ENCODE results near the gene MCOLN2. TPM values are rescaled to one million over a fixed set of nuclear protein-coding genes. Genes with fewer than 3 reads are reported as not detected.

Gene MCOLN2
- total and polyA plus RNA-seq, 3 experiments from 2014 or later: 18.7 to 110 (median 103) TPM

- ChIA-PET POLR2A (interaction anchor here (1.2 kb wide), 1 partner anchor 27 kb away, joined by 5 read pairs; no protein-coding TSS in a partner anchor), CTCF (no interaction called here)
- Histone ChIP-seq H3K4me1 (ENCODE audit: insufficient read depth, low read length) (no peaks in the 10 kb centered on the region), H3K27me3 (ENCODE audit: insufficient read depth, low read length, poor library complexity, severe bottlenecking) (no peaks in the 10 kb centered on the region), H3K36me3 (ENCODE audit: insufficient read depth, low read length) (no peaks in the 10 kb centered on the region), H3K27ac (ENCODE audit: low read depth, low read length) (no peak overlapping the region), H3K9me3 (ENCODE audit: low read length) (no peaks in the 10 kb centered on the region), H3K4me3 (ENCODE audit: low read length) (no peak overlapping the region)
- H3K36me3 Mint-ChIP-seq: peaks cover 11 to 33% (median 22%) of the 10 kb centered on the region in 3 donors
- H3K27me3 Mint-ChIP-seq: peaks cover 0 to 2% of the 10 kb centered on the region in 2 donors
- no peak for DNase-seq
- H3K4me3 Mint-ChIP-seq: no peak overlapping the region
- H3K27ac Mint-ChIP-seq: no peak overlapping the region
- no peaks in the 10 kb centered on the region for H3K9me3 Mint-ChIP-seq
- peaks cover 44 to 69% (median 61%) of the 10 kb centered on the region in 3 donors for H3K4me1 Mint-ChIP-seq
Measured at GRCh38 chr1:84982395-84982794, 14.5 kb downstream of the MCOLN2 start.

GRCh38 chr1:84975035-84975434, 21.9 kb downstream of the MCOLN2 start:
- Mint-ChIP-seq H3K36me3 (peaks cover 4 to 14% (median 12%) of the 10 kb centered on the region in 3 donors), H3K9me3 (no peaks in the 10 kb centered on the region), H3K27ac (peak overlapping the region in 4 of 8 donors; percentile 59 to 87 (median 76)), H3K27me3 (no peaks in the 10 kb centered on the region), H3K4me3 (peak overlapping the region in 3 of 7 donors; percentile 13 to 59 (median 21)), H3K4me1 (peaks cover 66 to 93% (median 91%) of the 10 kb centered on the region in 3 donors)
- H3K4me3 ChIP-seq (ENCODE audit: low read length): no peak overlapping the region
- no peak for DNase-seq
- no peaks in the 10 kb centered on the region for H3K9me3 ChIP-seq (ENCODE audit: low read length)
- H3K36me3 ChIP-seq (ENCODE audit: insufficient read depth, low read length): no peaks in the 10 kb centered on the region
- no peak overlapping the region for H3K27ac ChIP-seq (ENCODE audit: low read depth, low read length)
- ChIA-PET POLR2A (no interaction called here), CTCF (interaction anchor here (1.0 to 1.4 kb wide), 3 partner anchors 10 to 52 kb away, joined by 3 to 5 read pairs (median 4); no protein-coding TSS in a partner anchor)
- H3K4me1 ChIP-seq (ENCODE audit: insufficient read depth, low read length): peaks cover 18% of the 10 kb centered on the region
- no peaks in the 10 kb centered on the region for H3K27me3 ChIP-seq (ENCODE audit: insufficient read depth, low read length, poor library complexity, severe bottlenecking)

- no peaks in the 10 kb centered on the region for H3K27me3 Mint-ChIP-seq
- Histone ChIP-seq H3K9me3 (ENCODE audit: low read length) (no peaks in the 10 kb centered on the region), H3K36me3 (ENCODE audit: insufficient read depth, low read length) (no peaks in the 10 kb centered on the region), H3K27ac (ENCODE audit: low read depth, low read length) (no peak overlapping the region), H3K4me3 (ENCODE audit: low read length) (no peak overlapping the region), H3K4me1 (ENCODE audit: insufficient read depth, low read length) (peaks cover 18% of the 10 kb centered on the region), H3K27me3 (ENCODE audit: insufficient read depth, low read length, poor library complexity, severe bottlenecking) (no peaks in the 10 kb centered on the region)
- H3K4me3 Mint-ChIP-seq: peak overlapping the region in 3 of 7 donors; percentile 5 to 79 (median 56)
- peaks cover 0 to 16% (median 4%) of the 10 kb centered on the region in 3 donors for H3K36me3 Mint-ChIP-seq
- no peaks in the 10 kb centered on the region for H3K9me3 Mint-ChIP-seq
- H3K27ac Mint-ChIP-seq: peak overlapping the region; percentile 10 to 84 (median 52)
- POLR2A ChIA-PET: no interaction called here
- DNase-seq: peak in 1 of 5 donors; percentile 4
- peaks cover 57 to 90% (median 84%) of the 10 kb centered on the region in 3 donors for H3K4me1 Mint-ChIP-seq
- CTCF ChIA-PET: interaction anchor here (1.1 to 3.8 kb wide), 4 partner anchors 29 to 54 kb away, joined by 3 to 26 read pairs (median 4); no protein-coding TSS in a partner anchor
Measured at GRCh38 chr1:84973498-84974334, 23.2 kb downstream of the MCOLN2 start.

- ChIA-PET POLR2A (interaction anchor here (1.3 kb wide), 1 partner anchor 24 kb away, joined by 3 read pairs; the partner anchor contains the start of gene MCOLN2), CTCF (interaction anchor here (1.2 to 3.8 kb wide), 5 partner anchors 18 to 55 kb away, joined by 3 to 26 read pairs (median 6); partner anchors contain the start of gene MCOLN2)
- Mint-ChIP-seq H3K27ac (peak overlapping the region; percentile 39 to 89 (median 72)), H3K4me3 (peak overlapping the region; percentile 18 to 79 (median 56)), H3K4me1 (peaks cover 52 to 78% (median 71%) of the 10 kb centered on the region in 3 donors), H3K27me3 (no peaks in the 10 kb centered on the region), H3K36me3 (peaks cover 0 to 20% (median 4%) of the 10 kb centered on the region in 3 donors), H3K9me3 (no peaks in the 10 kb centered on the region)
- H3K4me3 ChIP-seq (ENCODE audit: low read length): no peak overlapping the region
- H3K9me3 ChIP-seq (ENCODE audit: low read length): no peaks in the 10 kb centered on the region
- no peak for DNase-seq
- H3K36me3 ChIP-seq (ENCODE audit: insufficient read depth, low read length): no peaks in the 10 kb centered on the region
- H3K4me1 ChIP-seq (ENCODE audit: insufficient read depth, low read length): peaks cover 18% of the 10 kb centered on the region
- H3K27me3 ChIP-seq (ENCODE audit: insufficient read depth, low read length, poor library complexity, severe bottlenecking): no peaks in the 10 kb centered on the region
- H3K27ac ChIP-seq (ENCODE audit: low read depth, low read length): no peak overlapping the region
Measured at GRCh38 chr1:84972377-84972987, 24.4 kb downstream of the MCOLN2 start.

- no peak for DNase-seq
- Mint-ChIP-seq H3K9me3 (no peaks in the 10 kb centered on the region), H3K27ac (peak overlapping the region in 6 of 8 donors; percentile 34 to 89 (median 70)), H3K4me1 (peaks cover 48 to 73% (median 66%) of the 10 kb centered on the region in 3 donors), H3K27me3 (no peaks in the 10 kb centered on the region), H3K4me3 (peak overlapping the region; percentile 18 to 79 (median 45)), H3K36me3 (peaks cover 0 to 19% (median 4%) of the 10 kb centered on the region in 3 donors)
- Histone ChIP-seq H3K27me3 (ENCODE audit: insufficient read depth, low read length, poor library complexity, severe bottlenecking) (no peaks in the 10 kb centered on the region), H3K4me1 (ENCODE audit: insufficient read depth, low read length) (peaks cover 18% of the 10 kb centered on the region), H3K36me3 (ENCODE audit: insufficient read depth, low read length) (no peaks in the 10 kb centered on the region), H3K4me3 (ENCODE audit: low read length) (no peak overlapping the region), H3K9me3 (ENCODE audit: low read length) (no peaks in the 10 kb centered on the region), H3K27ac (ENCODE audit: low read depth, low read length) (no peak overlapping the region)
- ChIA-PET POLR2A (interaction anchor here (1.3 kb wide), 1 partner anchor 25 kb away, joined by 3 read pairs; the partner anchor contains the start of gene MCOLN2), CTCF (interaction anchor here (1.2 to 3.8 kb wide), 4 partner anchors 17 to 56 kb away, joined by 3 to 26 read pairs (median 10); partner anchors contain the start of gene MCOLN2)
Measured at GRCh38 chr1:84971957-84972356, 25.0 kb downstream of the MCOLN2 start.

GRCh38 chr1:84969489-84970250, 27.2 kb downstream of the MCOLN2 start:
- peak overlapping the region in 5 of 8 donors; percentile 50 to 82 (median 61) for H3K27ac Mint-ChIP-seq
- H3K4me3 Mint-ChIP-seq: peak overlapping the region in 2 of 7 donors; percentile 17 to 39
- no peak overlapping the region for H3K27ac ChIP-seq (ENCODE audit: low read depth, low read length)

GRCh38 chr1:84968865-84969264, 28.0 kb downstream of the MCOLN2 start:
- Histone ChIP-seq H3K27me3 (ENCODE audit: insufficient read depth, low read length, poor library complexity, severe bottlenecking) (no peaks in the 10 kb centered on the region), H3K9me3 (ENCODE audit: low read length) (no peaks in the 10 kb centered on the region), H3K4me3 (ENCODE audit: low read length) (no peak overlapping the region), H3K36me3 (ENCODE audit: insufficient read depth, low read length) (no peaks in the 10 kb centered on the region), H3K4me1 (ENCODE audit: insufficient read depth, low read length) (no peaks in the 10 kb centered on the region), H3K27ac (ENCODE audit: low read depth, low read length) (no peak overlapping the region)
- Mint-ChIP-seq H3K4me3 (no peak overlapping the region), H3K27ac (no peak overlapping the region), H3K36me3 (peaks cover 0 to 29% (median 9%) of the 10 kb centered on the region in 3 donors), H3K4me1 (peaks cover 26 to 45% (median 40%) of the 10 kb centered on the region in 3 donors), H3K27me3 (no peaks in the 10 kb centered on the region), H3K9me3 (no peaks in the 10 kb centered on the region)
- DNase-seq: no peak
- POLR2A ChIA-PET: no interaction called here
- CTCF ChIA-PET: no interaction called here

More at GRCh38 chr1:84969489-84970250, 27.2 kb downstream of the MCOLN2 start:
- POLR2A ChIA-PET: no interaction called here
- Histone ChIP-seq H3K4me1 (ENCODE audit: insufficient read depth, low read length) (peaks cover 8% of the 10 kb centered on the region), H3K27me3 (ENCODE audit: insufficient read depth, low read length, poor library complexity, severe bottlenecking) (no peaks in the 10 kb centered on the region), H3K9me3 (ENCODE audit: low read length) (no peaks in the 10 kb centered on the region), H3K4me3 (ENCODE audit: low read length) (no peak overlapping the region), H3K36me3 (ENCODE audit: insufficient read depth, low read length) (no peaks in the 10 kb centered on the region)
- no peak for DNase-seq
- Mint-ChIP-seq H3K27me3 (no peaks in the 10 kb centered on the region), H3K9me3 (no peaks in the 10 kb centered on the region), H3K4me1 (peaks cover 31 to 53% (median 48%) of the 10 kb centered on the region in 3 donors), H3K36me3 (peaks cover 0 to 25% (median 7%) of the 10 kb centered on the region in 3 donors)
- CTCF ChIA-PET: interaction anchor here (3.8 kb wide), 1 partner anchor 25 kb away, joined by 26 read pairs; no protein-coding TSS in a partner anchor

All from CD8-positive, alpha-beta memory T cell (primary cell).